ENCODE data around the gene ZDHHC14. TPM values are rescaled to one million over a fixed set of nuclear protein-coding genes. Genes with fewer than 3 reads are reported as not detected.

Gene ZDHHC14
- total RNA-seq, 2 experiments from 2014 or later = 1.3 to 1.6 TPM

- H3K9me3 ChIP-seq (ENCODE audit: control insufficient read depth in 1 of 2, insufficient read depth in 1 of 2, low read length in 2 of 2) = no peaks in the 10 kb centered on the region
- no peak overlapping the region for H3K4me3 ChIP-seq (ENCODE audit: low read length)
- Mint-ChIP-seq H3K4me1 (ENCODE audit: low read depth) (no peaks in the 10 kb centered on the region), H3K4me3 (no peak overlapping the region), H3K27me3 (no peaks in the 10 kb centered on the region), H3K9me3 (no peaks in the 10 kb centered on the region), H3K36me3 (ENCODE audit: low read depth) (no peaks in the 10 kb centered on the region), H3K27ac (no peak overlapping the region)
- H3K36me3 ChIP-seq (ENCODE audit: insufficient read depth, low read length) = no peaks in the 10 kb centered on the region
- H3K27me3 ChIP-seq (ENCODE audit: control insufficient read depth in 1 of 2, insufficient read depth in 2 of 2, low read length in 2 of 2) = no peaks in the 10 kb centered on the region
- TF ChIP-seq CTCF (IDR thresholded peaks at IDR 0.05) = no peak
- DNase-seq (no peak), ATAC-seq (ENCODE audit: poor library complexity) (no peak)
- intact Hi-C loops (cut with DNase I, micrococcal nuclease) = no loop called here
- CTCF ChIA-PET = no interaction called here
- no peaks in the 10 kb centered on the region for H3K4me1 ChIP-seq (ENCODE audit: insufficient read depth, low read length)
- POLR2A ChIA-PET = no interaction called here
- no peak overlapping the region for H3K27ac ChIP-seq (ENCODE audit: low read depth in 1 of 2, low read length in 2 of 2)
Observed at GRCh38 chr6:157635388-157636244, 254.6 kb downstream of the ZDHHC14 start.

GRCh38 chr6:157637516-157637915 lies 256.5 kb downstream of the ZDHHC14 start:
- H3K27me3 Mint-ChIP-seq = no peaks in the 10 kb centered on the region
- H3K27me3 ChIP-seq (ENCODE audit: control insufficient read depth in 1 of 2, insufficient read depth in 2 of 2, low read length in 2 of 2) = no peaks in the 10 kb centered on the region
- ChIA-PET POLR2A (no interaction called here), CTCF (no interaction called here)
- no peak for TF ChIP-seq CTCF (IDR thresholded peaks at IDR 0.05)
- no peaks in the 10 kb centered on the region for H3K9me3 ChIP-seq (ENCODE audit: control insufficient read depth in 1 of 2, insufficient read depth in 1 of 2, low read length in 2 of 2)
- H3K36me3 ChIP-seq (ENCODE audit: insufficient read depth, low read length) = no peaks in the 10 kb centered on the region
- H3K27ac ChIP-seq (ENCODE audit: low read depth in 1 of 2, low read length in 2 of 2) = no peak overlapping the region
- intact Hi-C loops (cut with DNase I, micrococcal nuclease) = no loop called here
- no peaks in the 10 kb centered on the region for H3K4me1 Mint-ChIP-seq (ENCODE audit: low read depth)
- no peaks in the 10 kb centered on the region for H3K36me3 Mint-ChIP-seq (ENCODE audit: low read depth)
- no peaks in the 10 kb centered on the region for H3K9me3 Mint-ChIP-seq
- H3K4me3 ChIP-seq (ENCODE audit: low read length) = no peak overlapping the region
- no peak overlapping the region for H3K4me3 Mint-ChIP-seq
- DNase-seq = no peak
- no peaks in the 10 kb centered on the region for H3K4me1 ChIP-seq (ENCODE audit: insufficient read depth, low read length)
- no peak for ATAC-seq (ENCODE audit: poor library complexity)
- no peak overlapping the region for H3K27ac Mint-ChIP-seq

GRCh38 chr6:157637941-157638662 lies 257.1 kb downstream of the ZDHHC14 start:
- ATAC-seq (ENCODE audit: poor library complexity) = no peak
- H3K4me1 ChIP-seq (ENCODE audit: insufficient read depth, low read length) = no peaks in the 10 kb centered on the region
- no peak overlapping the region for H3K27ac ChIP-seq (ENCODE audit: low read depth in 1 of 2, low read length in 2 of 2)
- intact Hi-C loops (cut with DNase I, micrococcal nuclease) = no loop called here
- DNase-seq = no peak
- ChIA-PET POLR2A (no interaction called here), CTCF (no interaction called here)
- no peaks in the 10 kb centered on the region for H3K36me3 ChIP-seq (ENCODE audit: insufficient read depth, low read length)
- no peaks in the 10 kb centered on the region for H3K9me3 ChIP-seq (ENCODE audit: control insufficient read depth in 1 of 2, insufficient read depth in 1 of 2, low read length in 2 of 2)
- no peaks in the 10 kb centered on the region for H3K27me3 ChIP-seq (ENCODE audit: control insufficient read depth in 1 of 2, insufficient read depth in 2 of 2, low read length in 2 of 2)
- H3K4me3 Mint-ChIP-seq = no peak overlapping the region
- no peak overlapping the region for H3K4me3 ChIP-seq (ENCODE audit: low read length)
- H3K27ac Mint-ChIP-seq = no peak overlapping the region
- no peaks in the 10 kb centered on the region for H3K27me3 Mint-ChIP-seq
- no peaks in the 10 kb centered on the region for H3K9me3 Mint-ChIP-seq
- no peaks in the 10 kb centered on the region for H3K4me1 Mint-ChIP-seq (ENCODE audit: low read depth)
- H3K36me3 Mint-ChIP-seq (ENCODE audit: low read depth) = no peaks in the 10 kb centered on the region
- no peak for TF ChIP-seq CTCF (IDR thresholded peaks at IDR 0.05)
